ENCODE data around the gene BNIP2. TPM values are rescaled to one million over a fixed set of nuclear protein-coding genes. Genes with fewer than 3 reads are reported as not detected.

The BNIP2 gene
- total RNA-seq, result 114 and 149 TPM in 2 replicates

GRCh38 chr15:59688782-59689625 is at the start of gene BNIP2:
Gene BNIP2 (minus strand): TSS chr15:59689320. CDS start chr15:59682457, 6,863 bp downstream.
- TF ChIP-seq CTCF (IDR thresholded peaks at IDR 0.05; ENCODE audit: insufficient read depth, low read depth, low read length), result no peak
- DNase-seq (ENCODE audit: low read depth), result peak; percentile 99
- H3K4me3 ChIP-seq (ENCODE audit: low read depth, low read length), result peak within 1 kb of the TSS; percentile 97

- TF ChIP-seq CTCF (IDR thresholded peaks at IDR 0.05; ENCODE audit: insufficient read depth, low read depth, low read length), result no peak
- DNase-seq (ENCODE audit: low read depth), result no peak
- no peak overlapping the region for H3K4me3 ChIP-seq (ENCODE audit: low read depth, low read length)
Observed at GRCh38 chr15:59738676-59739075, 49.6 kb upstream of the BNIP2 start.

GRCh38 chr15:59736181-59736580 is 47.1 kb upstream of the BNIP2 start:
- no peak overlapping the region for H3K4me3 ChIP-seq (ENCODE audit: low read depth, low read length)
- no peak for DNase-seq (ENCODE audit: low read depth)
- no peak for TF ChIP-seq CTCF (IDR thresholded peaks at IDR 0.05; ENCODE audit: insufficient read depth, low read depth, low read length)

GRCh38 chr15:59725151-59725486 is 36.0 kb upstream of the BNIP2 start:
- H3K4me3 ChIP-seq (ENCODE audit: low read depth, low read length), result no peak overlapping the region
- DNase-seq (ENCODE audit: low read depth), result no peak
- TF ChIP-seq CTCF (IDR thresholded peaks at IDR 0.05; ENCODE audit: insufficient read depth, low read depth, low read length), result no peak

- DNase-seq (ENCODE audit: low read depth), result no peak
- no peak overlapping the region for H3K4me3 ChIP-seq (ENCODE audit: low read depth, low read length)
- TF ChIP-seq CTCF (IDR thresholded peaks at IDR 0.05; ENCODE audit: insufficient read depth, low read depth, low read length), result no peak
Observed at GRCh38 chr15:59723687-59724346, 34.7 kb upstream of the BNIP2 start.

- no peak for DNase-seq (ENCODE audit: low read depth)
- no peak for TF ChIP-seq CTCF (IDR thresholded peaks at IDR 0.05; ENCODE audit: insufficient read depth, low read depth, low read length)
Observed at GRCh38 chr15:59722476-59722875, 33.4 kb upstream of the BNIP2 start.

More at GRCh38 chr15:59722476-59722875, 33.4 kb upstream of the BNIP2 start:
- no peak overlapping the region for H3K4me3 ChIP-seq (ENCODE audit: low read depth, low read length)

All from fibroblast of villous mesenchyme (primary cell).